ENCODE measurements around the gene NCMAP.

DNA sequence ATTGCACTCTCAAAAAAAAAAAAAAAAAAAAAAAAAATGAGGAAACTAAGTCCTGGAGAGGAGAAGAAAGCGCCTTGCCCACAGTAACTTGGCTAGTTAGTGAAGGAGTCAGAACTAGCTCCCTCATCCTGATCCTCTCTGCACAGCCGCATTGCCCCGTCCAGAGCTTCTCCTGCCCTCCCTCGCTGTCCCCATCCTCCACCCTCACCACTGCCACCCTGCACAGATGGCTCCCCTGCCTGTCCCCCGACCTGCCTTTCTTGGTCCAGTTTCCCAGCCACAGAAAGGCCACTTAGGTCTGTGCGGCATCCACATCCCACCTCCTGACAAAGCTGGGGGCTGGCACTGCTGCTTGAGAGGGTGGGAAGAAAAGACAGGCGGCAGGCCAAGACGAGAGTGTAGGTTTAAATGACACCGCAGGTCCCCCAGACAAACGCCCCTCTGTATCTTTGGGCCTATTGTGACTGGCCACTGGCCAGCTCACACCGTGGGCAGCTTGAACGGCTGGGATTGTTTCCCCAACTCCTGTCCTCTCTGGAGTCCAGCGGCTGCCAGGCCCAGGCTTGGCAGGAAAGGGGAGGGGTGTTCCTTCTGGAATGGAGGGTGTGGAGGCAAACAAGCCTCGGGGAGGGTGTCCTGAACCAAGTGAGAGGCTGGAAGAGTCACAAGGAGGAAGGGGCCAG is 20.2 kb downstream of the NCMAP start:
- TF ChIP-seq, protein P1, sequence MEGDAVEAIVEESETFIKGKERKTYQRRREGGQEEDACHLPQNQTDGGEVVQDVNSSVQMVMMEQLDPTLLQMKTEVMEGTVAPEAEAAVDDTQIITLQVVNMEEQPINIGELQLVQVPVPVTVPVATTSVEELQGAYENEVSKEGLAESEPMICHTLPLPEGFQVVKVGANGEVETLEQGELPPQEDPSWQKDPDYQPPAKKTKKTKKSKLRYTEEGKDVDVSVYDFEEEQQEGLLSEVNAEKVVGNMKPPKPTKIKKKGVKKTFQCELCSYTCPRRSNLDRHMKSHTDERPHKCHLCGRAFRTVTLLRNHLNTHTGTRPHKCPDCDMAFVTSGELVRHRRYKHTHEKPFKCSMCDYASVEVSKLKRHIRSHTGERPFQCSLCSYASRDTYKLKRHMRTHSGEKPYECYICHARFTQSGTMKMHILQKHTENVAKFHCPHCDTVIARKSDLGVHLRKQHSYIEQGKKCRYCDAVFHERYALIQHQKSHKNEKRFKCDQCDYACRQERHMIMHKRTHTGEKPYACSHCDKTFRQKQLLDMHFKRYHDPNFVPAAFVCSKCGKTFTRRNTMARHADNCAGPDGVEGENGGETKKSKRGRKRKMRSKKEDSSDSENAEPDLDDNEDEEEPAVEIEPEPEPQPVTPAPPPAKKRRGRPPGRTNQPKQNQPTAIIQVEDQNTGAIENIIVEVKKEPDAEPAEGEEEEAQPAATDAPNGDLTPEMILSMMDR (IDR thresholded peaks at IDR 0.05; ENCODE audit: low read length): no peak
- TF ChIP-seq EZH2 (IDR thresholded peaks at IDR 0.05; ENCODE audit: borderline replicate concordance, low read length): no peak
